Naive B cell (primary cell): Measurements from ENCODE around the gene NPTX1. TPM values are rescaled to one million over a fixed set of nuclear protein-coding genes. Genes with fewer than 3 reads are reported as not detected.

Experiments
- ATAC-seq, 2 donors: fragments of 150-1000 bp; cut with Tn5 transposase; 2 replicates each; pipeline ENCODE4 v1.10.0; 2021; ENCODE audit warnings: low read depth in 2 of 2, mild to moderate bottlenecking in 2 of 2, moderate library complexity in 2 of 2
- DNase-seq: peaks from one replicate; pipeline ENCODE4 v3.0.0; 2022
- H3K27ac Mint-ChIP-seq, 6 donors: one replicate each; pipeline ENCODE4 v1.8.0; 2020 to 2022; ENCODE audit warnings: mild to moderate bottlenecking in 6 of 6, mixed read lengths in 6 of 6, moderate library complexity in 5 of 6, inconsistent platforms in 2 of 6
- H3K27me3 Mint-ChIP-seq, 3 donors: one replicate each; pipeline ENCODE4 v1.8.0; 2021 to 2022; ENCODE audit warnings: mixed read lengths in 3 of 3, mild to moderate bottlenecking in 1 of 3
- H3K36me3 Mint-ChIP-seq, 2 donors: one replicate each; pipeline ENCODE4 v1.8.0; 2020 to 2022; ENCODE audit warnings: mixed read lengths in 2 of 2, inconsistent platforms in 1 of 2, mild to moderate bottlenecking in 1 of 2
- H3K4me1 Mint-ChIP-seq, 3 donors: one replicate each; pipeline ENCODE4 v1.8.0; 2020 to 2022; ENCODE audit warnings: mixed read lengths in 3 of 3, inconsistent platforms in 1 of 3, mild to moderate bottlenecking in 1 of 3, moderate library complexity in 1 of 3
- H3K4me3 Mint-ChIP-seq, 8 donors: one replicate each; pipeline ENCODE4 v1.8.0; 2020 to 2022; ENCODE audit warnings: mild to moderate bottlenecking in 8 of 8, mixed read lengths in 8 of 8, moderate library complexity in 8 of 8, inconsistent platforms in 2 of 8
- H3K9me3 Mint-ChIP-seq, 7 donors: one replicate each; pipeline ENCODE4 v1.8.0; 2020 to 2022; ENCODE audit warnings: mixed read lengths in 7 of 7, mild to moderate bottlenecking in 5 of 7, inconsistent platforms in 2 of 7, moderate library complexity in 1 of 7
- polyA plus RNA-seq, 6 donors: library from polyadenylated mRNA; unstranded; fragments of 300-500 nt; fragmentation: Illumina TruSeq; gene quantifications; one replicate each; pipeline ENCODE4 v1.2.3, GENCODE V29; 2021; ENCODE audit warnings: low read depth in 6 of 6

NPTX1 gene
- polyA plus RNA-seq, 6 donors from 2014 or later = not detected

GRCh38 chr17:80457236-80457856, 19.1 kb downstream of the NPTX1 start:
- Mint-ChIP-seq H3K9me3 (peaks cover 0 to 2% (median 0%) of the 10 kb centered on the region in 7 donors), H3K27ac (peak overlapping the region in 1 of 6 donors; percentile 59), H3K4me3 (peak overlapping the region in 6 of 8 donors; percentile 25 to 77 (median 56)), H3K36me3 (no peaks in the 10 kb centered on the region), H3K27me3 (peaks cover 20 to 56% (median 55%) of the 10 kb centered on the region in 3 donors), H3K4me1 (peaks cover 13 to 22% (median 14%) of the 10 kb centered on the region in 3 donors)
- DNase-seq (no peak), ATAC-seq (no peak)

- H3K27ac Mint-ChIP-seq = peak overlapping the region in 2 of 6 donors; percentile 48 to 80
- ATAC-seq (no peak), DNase-seq (no peak)
- H3K4me1 Mint-ChIP-seq = peaks cover 13 to 22% (median 14%) of the 10 kb centered on the region in 3 donors
- H3K4me3 Mint-ChIP-seq = peak overlapping the region in 7 of 8 donors; percentile 35 to 84 (median 58)
- H3K36me3 Mint-ChIP-seq = no peaks in the 10 kb centered on the region
- H3K27me3 Mint-ChIP-seq = peaks cover 20 to 50% (median 50%) of the 10 kb centered on the region in 3 donors
- peaks cover 0 to 2% (median 0%) of the 10 kb centered on the region in 7 donors for H3K9me3 Mint-ChIP-seq
Observed at GRCh38 chr17:80456465-80457235, 19.8 kb downstream of the NPTX1 start.

- Mint-ChIP-seq H3K36me3 (no peaks in the 10 kb centered on the region), H3K4me3 (peak overlapping the region; percentile 60 to 96 (median 92)), H3K9me3 (peaks cover 0 to 2% (median 0%) of the 10 kb centered on the region in 7 donors), H3K27me3 (peaks cover 17 to 41% (median 41%) of the 10 kb centered on the region in 3 donors), H3K27ac (peak overlapping the region in 5 of 6 donors; percentile 51 to 98 (median 97)), H3K4me1 (peaks cover 13 to 22% (median 14%) of the 10 kb centered on the region in 3 donors)
- DNase-seq (no peak), ATAC-seq (no peak)
Observed at GRCh38 chr17:80455784-80456183, 20.6 kb downstream of the NPTX1 start.

- H3K27ac Mint-ChIP-seq = peak overlapping the region; percentile 51 to 99 (median 97)
- H3K9me3 Mint-ChIP-seq = peaks cover 0 to 2% (median 0%) of the 10 kb centered on the region in 7 donors
- no peaks in the 10 kb centered on the region for H3K36me3 Mint-ChIP-seq
- peaks cover 12 to 37% (median 36%) of the 10 kb centered on the region in 3 donors for H3K27me3 Mint-ChIP-seq
- peak overlapping the region; percentile 91 to 97 (median 94) for H3K4me3 Mint-ChIP-seq
- ATAC-seq = peak; percentile 12 to 27
- peaks cover 13 to 22% (median 14%) of the 10 kb centered on the region in 3 donors for H3K4me1 Mint-ChIP-seq
- no peak for DNase-seq
Observed at GRCh38 chr17:80455336-80455710, 21.1 kb downstream of the NPTX1 start.

- Mint-ChIP-seq H3K9me3 (peaks cover 0 to 2% (median 0%) of the 10 kb centered on the region in 7 donors), H3K27me3 (peaks cover 8 to 31% (median 31%) of the 10 kb centered on the region in 3 donors), H3K4me3 (peak overlapping the region; percentile 91 to 97 (median 94)), H3K27ac (peak overlapping the region; percentile 51 to 99 (median 97)), H3K4me1 (peaks cover 13 to 22% (median 14%) of the 10 kb centered on the region in 3 donors), H3K36me3 (no peaks in the 10 kb centered on the region)
- peak; percentile 91 for ATAC-seq
- DNase-seq = peak; percentile 95
Observed at GRCh38 chr17:80454557-80455335, 21.7 kb downstream of the NPTX1 start.

- Mint-ChIP-seq H3K4me1 (peaks cover 13 to 22% (median 14%) of the 10 kb centered on the region in 3 donors), H3K27ac (peak overlapping the region; percentile 96 to 99 (median 98)), H3K4me3 (peak overlapping the region; percentile 91 to 97 (median 92)), H3K9me3 (peaks cover 0 to 2% (median 0%) of the 10 kb centered on the region in 7 donors), H3K36me3 (no peaks in the 10 kb centered on the region), H3K27me3 (peaks cover 2 to 24% (median 24%) of the 10 kb centered on the region in 3 donors)
- DNase-seq (no peak), ATAC-seq (peak; percentile 5 to 13)
Observed at GRCh38 chr17:80453998-80454556, 22.3 kb downstream of the NPTX1 start.

GRCh38 chr17:80453126-80453997, 23.0 kb downstream of the NPTX1 start:
- Mint-ChIP-seq H3K4me1 (peaks cover 13 to 22% (median 14%) of the 10 kb centered on the region in 3 donors), H3K27me3 (peaks cover 0 to 17% (median 17%) of the 10 kb centered on the region in 3 donors)

GRCh38 chr17:80452173-80452915, 24.1 kb downstream of the NPTX1 start:
- Mint-ChIP-seq H3K27me3 (peaks cover 0 to 7% (median 7%) of the 10 kb centered on the region in 3 donors), H3K4me1 (peaks cover 13 to 17% (median 14%) of the 10 kb centered on the region in 3 donors), H3K4me3 (peak overlapping the region in 3 of 8 donors; percentile 15 to 93 (median 21)), H3K9me3 (peaks cover 0 to 2% (median 0%) of the 10 kb centered on the region in 7 donors), H3K27ac (peak overlapping the region in 1 of 6 donors; percentile 97), H3K36me3 (no peaks in the 10 kb centered on the region)
- no peak for ATAC-seq
- DNase-seq = no peak

More at GRCh38 chr17:80453126-80453997, 23.0 kb downstream of the NPTX1 start:
- Mint-ChIP-seq H3K9me3 (peaks cover 0 to 2% (median 0%) of the 10 kb centered on the region in 7 donors), H3K36me3 (no peaks in the 10 kb centered on the region), H3K4me3 (peak overlapping the region; percentile 91 to 97 (median 92)), H3K27ac (peak overlapping the region; percentile 70 to 99 (median 96))
- DNase-seq = no peak
- ATAC-seq = no peak

GRCh38 chr17:80451104-80451775, 25.2 kb downstream of the NPTX1 start:
- no peaks in the 10 kb centered on the region for H3K36me3 Mint-ChIP-seq
- peaks cover 0 to 2% (median 0%) of the 10 kb centered on the region in 7 donors for H3K9me3 Mint-ChIP-seq
- H3K4me1 Mint-ChIP-seq = peaks cover 13 to 17% (median 14%) of the 10 kb centered on the region in 3 donors
- no peak for DNase-seq
- H3K27ac Mint-ChIP-seq = peak overlapping the region in 2 of 6 donors; percentile 78 to 88
- H3K4me3 Mint-ChIP-seq = peak overlapping the region in 2 of 8 donors; percentile 37 to 71
- no peak for ATAC-seq
- H3K27me3 Mint-ChIP-seq = no peaks in the 10 kb centered on the region

GRCh38 chr17:80449930-80450576, 26.4 kb downstream of the NPTX1 start:
- DNase-seq = no peak
- peaks cover 10 to 13% (median 10%) of the 10 kb centered on the region in 3 donors for H3K4me1 Mint-ChIP-seq
- H3K9me3 Mint-ChIP-seq = peaks cover 0 to 2% (median 0%) of the 10 kb centered on the region in 7 donors
- no peak overlapping the region for H3K27ac Mint-ChIP-seq
- no peaks in the 10 kb centered on the region for H3K27me3 Mint-ChIP-seq
- no peak overlapping the region for H3K4me3 Mint-ChIP-seq
- no peaks in the 10 kb centered on the region for H3K36me3 Mint-ChIP-seq
- ATAC-seq = no peak
